Aorta (tissue), 5 donors: ENCODE data around the gene ZBTB44. TPM values are rescaled to one million over a fixed set of nuclear protein-coding genes. Genes with fewer than 3 reads are reported as not detected.

Experiments used
- ATAC-seq: fragments of 200-7000 bp; cut with Tn5 transposase; one replicate; pipeline ENCODE4 v1.9.1; 2022; ENCODE audit warnings: moderate library complexity; ENCODE audit not compliant: low FRiP score
- DNase-seq, 2 donors: peaks; one replicate each; pipeline ENCODE4 v3.0.0-alpha.2; 2020
- H3K27ac ChIP-seq, 2 donors: one replicate each; pipeline ENCODE4 v1.5.1; 2013; ENCODE audit warnings: low read length in 2 of 2, mild to moderate bottlenecking in 2 of 2, moderate library complexity in 2 of 2, control low read depth in 1 of 2, inconsistent platforms in 1 of 2, low read depth in 1 of 2
- H3K27me3 ChIP-seq, 2 donors: one replicate each; pipeline ENCODE4 v1.6.1; 2013; ENCODE audit warnings: control low read depth in 1 of 2, low read length in 1 of 2, mild to moderate bottlenecking in 1 of 2, moderate library complexity in 1 of 2; ENCODE audit not compliant: insufficient read depth in 2 of 2, control insufficient read depth in 1 of 2
- H3K36me3 ChIP-seq, 2 donors: one replicate each; pipeline ENCODE4 v1.6.1; 2013; ENCODE audit warnings: control low read depth in 1 of 2, low read length in 1 of 2, mild to moderate bottlenecking in 1 of 2; ENCODE audit not compliant: insufficient read depth in 2 of 2, control insufficient read depth in 1 of 2
- H3K4me1 ChIP-seq, 2 donors: one replicate each; pipeline ENCODE4 v1.6.1; 2013; ENCODE audit warnings: low read length in 2 of 2, control low read depth in 1 of 2, mild to moderate bottlenecking in 1 of 2, moderate library complexity in 1 of 2; ENCODE audit not compliant: insufficient read depth in 2 of 2, control insufficient read depth in 1 of 2
- H3K4me3 ChIP-seq, 2 donors: one replicate each; pipeline ENCODE4 v1.5.1; 2013; ENCODE audit warnings: low read length in 2 of 2, control low read depth in 1 of 2, mild to moderate bottlenecking in 1 of 2
- H3K9me3 ChIP-seq: one replicate; pipeline ENCODE4 v1.6.1; 2013; ENCODE audit warnings: mild to moderate bottlenecking, low read length; ENCODE audit not compliant: control insufficient read depth
- WGBS, 2 donors: extraction: QIAGEN DNeasy Blood & Tissue Kit; methylation state at CpG; one replicate each; pipeline ENCODE4 v1.1.7; 2013; 5-methylcytosine and 5-hydroxymethylcytosine counted together
- intact Hi-C, 2 donors: fragments of 100-400 bp; cut with DNase I; formaldehyde crosslinking; loops; one replicate each; pipeline versions ENCODE4 v1.14.2 to v1.15.0; 2022
- long read RNA-seq, 2 donors: library from polyadenylated mRNA; unstranded; transcript quantifications; one replicate each; pipeline ENCODE4 v2.0.0, GENCODE V29; 2020 to 2021
- polyA plus RNA-seq, 2 donors: library from polyadenylated mRNA; stranded (reverse); fragments of 200-250 nt; gene quantifications; one replicate each; pipeline ENCODE4 v1.2.3, GENCODE V29; 2013
- total RNA-seq, 2 donors: library from RNA; stranded (reverse); fragmentation: NEBNext Ultra II Directional; extraction: Animal tissue kit (Norgen Biotek cat#: 25700); gene quantifications; one replicate each; pipeline ENCODE4 v1.2.1, GENCODE V29; 2021
- donor health status: healthy with polysubstance abuse.
- donor health status: Bipolar disorder and iron deficiency.
- donor health status: DM: no; HTN: no; CAD: no.
- donor health status: DM: no; HTN: no; CAD: no.
- donor health status: DM: yes; HTN: yes; CAD: no.

ZBTB44 gene, protein sequence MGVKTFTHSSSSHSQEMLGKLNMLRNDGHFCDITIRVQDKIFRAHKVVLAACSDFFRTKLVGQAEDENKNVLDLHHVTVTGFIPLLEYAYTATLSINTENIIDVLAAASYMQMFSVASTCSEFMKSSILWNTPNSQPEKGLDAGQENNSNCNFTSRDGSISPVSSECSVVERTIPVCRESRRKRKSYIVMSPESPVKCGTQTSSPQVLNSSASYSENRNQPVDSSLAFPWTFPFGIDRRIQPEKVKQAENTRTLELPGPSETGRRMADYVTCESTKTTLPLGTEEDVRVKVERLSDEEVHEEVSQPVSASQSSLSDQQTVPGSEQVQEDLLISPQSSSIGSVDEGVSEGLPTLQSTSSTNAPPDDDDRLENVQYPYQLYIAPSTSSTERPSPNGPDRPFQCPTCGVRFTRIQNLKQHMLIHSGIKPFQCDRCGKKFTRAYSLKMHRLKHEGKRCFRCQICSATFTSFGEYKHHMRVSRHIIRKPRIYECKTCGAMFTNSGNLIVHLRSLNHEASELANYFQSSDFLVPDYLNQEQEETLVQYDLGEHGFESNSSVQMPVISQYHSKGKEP
- total RNA-seq (10 to 100 TPM; 37.8 to 50.2 TPM), polyA plus RNA-seq (1 to 10 TPM; 8.3 to 8.6 TPM)
- long read RNA-seq, donor 1, partial matches to known transcripts = 2 of 8 reads
- long read RNA-seq, donor 1, other reads (novel, unspliced or antisense) = 6 of 8 reads
- long read RNA-seq, donor 2, full-length matches to known transcripts = 2 of 15 reads
- long read RNA-seq, donor 2, partial matches to known transcripts = 5 of 15 reads
- long read RNA-seq, donor 2, other reads (novel, unspliced or antisense) = 8 of 15 reads

DNA sequence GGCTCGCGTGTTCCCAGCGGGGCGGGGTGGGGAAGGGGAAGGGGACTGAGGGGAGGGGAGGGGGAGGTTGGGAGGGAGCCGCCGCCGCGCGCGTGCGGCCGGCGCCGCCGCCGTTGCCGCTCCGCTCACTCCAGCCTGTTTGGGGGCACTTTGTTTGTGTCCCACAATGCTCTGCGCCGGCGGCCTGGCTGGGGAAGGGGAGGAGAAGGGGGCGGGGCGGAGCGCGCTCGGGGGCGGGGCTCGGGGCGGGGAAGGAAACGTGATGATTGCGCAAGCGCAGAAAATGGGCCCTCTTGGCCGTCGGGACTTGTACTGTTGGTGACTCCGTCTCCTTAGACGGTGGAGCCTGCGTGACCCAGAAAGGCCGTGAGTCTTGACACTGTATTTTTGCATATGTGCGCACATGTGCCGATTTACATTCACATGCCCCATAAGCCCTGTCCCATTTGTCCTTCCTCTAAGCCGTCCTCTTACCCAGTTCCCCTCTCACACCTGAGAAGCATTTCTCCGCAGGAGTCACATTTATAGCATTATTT is at the start of gene ZBTB44:
ZBTB44 (minus strand) TSS at position 168 of the 536 bp plus-strand sequence. CDS start 53,044 bp downstream, outside the sequence.
- Histone ChIP-seq H3K4me3 (peak within 1 kb of the TSS; percentile 64 to 89), H3K27me3 (no peaks in the 10 kb centered on the region), H3K36me3 (no peaks in the 10 kb centered on the region), H3K27ac (peak within 1 kb of the TSS; percentile 52 to 83), H3K4me1 (no peaks in the 10 kb centered on the region), H3K9me3 (no peaks in the 10 kb centered on the region)
- WGBS, 2 donors = 2 to 3% methylated on average over 36 to 42 of the region's 42 CpGs
- intact Hi-C loops = loop anchor here (1.0 to 10.0 kb wide), 3 partner anchors 70 to 582 kb away; no protein-coding TSS in a partner anchor
- DNase-seq = peak; percentile 96 to 98
- peak; percentile 98 for ATAC-seq

DNA sequence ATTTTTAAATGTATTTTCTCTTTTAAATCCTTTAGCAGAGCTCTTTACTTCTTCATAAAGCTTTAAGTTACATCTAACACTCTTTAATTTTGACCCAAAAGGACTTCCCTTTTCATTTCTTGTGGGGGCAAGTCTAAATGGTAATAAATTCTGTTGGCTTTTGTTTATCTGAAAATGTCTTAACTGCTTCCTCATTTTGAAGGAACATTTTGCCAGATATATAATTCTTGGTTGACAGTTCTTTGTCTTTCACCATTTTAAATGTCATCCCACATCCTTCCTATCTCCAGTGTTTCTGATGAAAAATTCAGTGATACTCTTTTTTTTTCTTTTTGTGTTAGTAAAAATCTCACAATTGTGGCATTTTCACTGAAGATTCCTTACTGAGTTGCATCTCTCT is 44.7 kb upstream of the ZBTB44 start:
- DNase-seq = no peak
- H3K27me3 ChIP-seq = no peaks in the 10 kb centered on the region

DNA sequence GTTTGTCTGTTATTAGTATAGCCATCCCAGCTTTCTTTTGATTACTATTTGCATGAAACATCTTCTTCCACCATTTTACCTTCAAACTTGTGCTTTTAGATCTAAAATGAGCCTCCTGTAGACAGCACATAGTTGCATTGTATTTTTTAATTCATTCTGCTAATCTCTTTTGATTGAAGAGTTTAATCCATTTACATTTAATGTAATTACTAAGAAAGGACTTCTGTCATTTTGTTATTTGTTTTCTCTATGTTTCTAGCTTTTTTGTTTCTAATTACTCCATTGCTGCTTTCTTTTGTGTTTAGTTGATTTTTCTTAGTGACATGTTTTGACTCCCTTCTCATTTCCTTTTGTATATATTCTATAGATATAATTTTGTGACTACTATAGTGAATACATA is 43.7 kb upstream of the ZBTB44 start:
- intact Hi-C loops = no loop called here
- H3K4me3 ChIP-seq = no peak overlapping the region
- no peaks in the 10 kb centered on the region for H3K4me1 ChIP-seq
- DNase-seq = no peak
- no peaks in the 10 kb centered on the region for H3K36me3 ChIP-seq
- H3K27me3 ChIP-seq = no peaks in the 10 kb centered on the region
- no peak overlapping the region for H3K27ac ChIP-seq
- H3K9me3 ChIP-seq = peaks cover 2% of the 10 kb centered on the region
- ATAC-seq = no peak

More for the DNA sequence above, 44.7 kb upstream of the ZBTB44 start:
- H3K36me3 ChIP-seq = no peaks in the 10 kb centered on the region
- peaks cover 2% of the 10 kb centered on the region for H3K9me3 ChIP-seq
- H3K4me3 ChIP-seq = no peak overlapping the region
- intact Hi-C loops = no loop called here
- no peak for ATAC-seq
- H3K4me1 ChIP-seq = no peaks in the 10 kb centered on the region
- no peak overlapping the region for H3K27ac ChIP-seq

DNA sequence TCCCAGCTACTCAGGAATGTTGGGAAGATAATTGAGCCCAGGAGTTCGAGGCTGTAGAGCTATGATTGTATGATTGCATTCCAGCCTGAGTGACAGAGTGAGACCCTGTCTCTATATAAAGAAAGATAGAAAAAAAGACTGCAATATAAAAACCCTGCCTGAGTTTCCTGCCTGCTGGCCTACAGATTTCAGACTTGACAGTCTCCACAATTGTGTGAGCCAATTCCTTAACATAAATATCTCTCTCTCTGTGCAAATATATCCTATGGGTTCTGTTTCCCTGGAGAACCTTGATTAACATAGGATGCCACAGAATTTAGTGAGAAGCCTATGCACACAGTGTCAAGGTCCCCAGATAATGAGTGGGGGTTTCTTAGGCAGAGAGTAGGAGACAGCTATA is 32.5 kb upstream of the ZBTB44 start:
- no peak for ATAC-seq
- no peak overlapping the region for H3K4me3 ChIP-seq
- no peaks in the 10 kb centered on the region for H3K27me3 ChIP-seq
- no peaks in the 10 kb centered on the region for H3K4me1 ChIP-seq
- WGBS, 2 donors = 73 to 74% methylated on average over 1 of the region's 1 CpG
- H3K36me3 ChIP-seq = no peaks in the 10 kb centered on the region
- intact Hi-C loops = no loop called here
- no peak for DNase-seq
- no peak overlapping the region for H3K27ac ChIP-seq
- no peaks in the 10 kb centered on the region for H3K9me3 ChIP-seq

DNA sequence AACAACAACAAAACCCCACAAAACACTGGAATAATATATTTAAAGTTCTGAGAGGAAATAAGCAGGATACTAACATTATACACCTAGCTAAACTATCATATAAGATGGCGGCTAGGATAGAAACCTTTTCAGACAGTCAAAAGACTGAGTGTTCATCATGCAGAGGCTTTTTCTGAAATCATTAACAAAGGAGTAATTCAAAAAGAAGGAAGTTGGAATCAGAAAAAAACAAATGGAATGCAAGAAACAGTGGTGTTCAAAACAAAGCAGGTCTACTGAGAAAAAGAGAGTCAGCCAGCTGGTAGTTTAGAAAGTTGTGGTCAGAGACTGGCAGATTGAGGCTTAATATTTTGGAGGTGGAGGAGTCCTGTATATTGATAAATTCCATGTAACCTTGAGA is 30.1 kb upstream of the ZBTB44 start:
- DNase-seq (no peak), ATAC-seq (no peak)
- 95 to 100% methylated on average over 1 of the region's 1 CpG for WGBS, 2 donors
- intact Hi-C loops = no loop called here
- no peak overlapping the region for H3K4me3 ChIP-seq
- H3K9me3 ChIP-seq = peaks cover 5% of the 10 kb centered on the region
- no peak overlapping the region for H3K27ac ChIP-seq
- no peaks in the 10 kb centered on the region for H3K36me3 ChIP-seq
- no peaks in the 10 kb centered on the region for H3K27me3 ChIP-seq
- no peaks in the 10 kb centered on the region for H3K4me1 ChIP-seq

DNA sequence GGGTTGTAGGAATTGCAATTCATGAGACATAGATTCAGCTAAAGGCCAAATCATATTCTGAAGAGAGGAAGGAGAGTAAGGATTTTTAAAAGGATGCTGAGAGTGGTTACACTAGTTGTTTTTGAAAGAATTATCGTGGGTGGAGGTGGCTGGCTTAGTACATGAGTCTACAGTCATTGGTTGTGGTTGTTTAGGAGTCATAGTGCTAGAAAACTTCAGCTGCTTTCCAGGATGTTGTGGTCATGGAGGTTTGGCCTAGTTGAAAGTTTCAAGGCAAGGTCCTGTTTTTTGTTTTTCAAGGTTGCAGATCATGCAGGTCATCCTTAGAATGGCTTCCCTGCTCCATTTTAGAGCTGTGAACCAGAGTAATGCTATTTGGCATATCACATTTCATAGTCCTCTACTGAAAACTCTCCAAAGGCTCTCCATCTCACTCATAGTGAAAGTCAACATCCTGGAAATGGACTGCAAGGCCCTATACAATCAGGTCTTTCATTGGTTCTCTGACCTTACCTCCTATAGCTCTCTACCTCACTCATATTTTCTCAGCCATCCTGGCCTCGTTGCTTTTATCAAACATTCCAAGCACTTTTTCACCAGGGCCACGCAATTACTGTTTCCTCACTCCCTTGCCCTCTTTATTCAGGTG is 26.1 kb upstream of the ZBTB44 start:
- Histone ChIP-seq H3K4me3 (no peak overlapping the region), H3K27ac (no peak overlapping the region), H3K36me3 (no peaks in the 10 kb centered on the region), H3K4me1 (no peaks in the 10 kb centered on the region), H3K9me3 (peaks cover 5% of the 10 kb centered on the region), H3K27me3 (no peaks in the 10 kb centered on the region)
- DNase-seq (no peak), ATAC-seq (no peak)
- WGBS, 2 donors = 77 to 81% methylated on average over 3 of the region's 3 CpGs
- intact Hi-C loops = no loop called here

DNA sequence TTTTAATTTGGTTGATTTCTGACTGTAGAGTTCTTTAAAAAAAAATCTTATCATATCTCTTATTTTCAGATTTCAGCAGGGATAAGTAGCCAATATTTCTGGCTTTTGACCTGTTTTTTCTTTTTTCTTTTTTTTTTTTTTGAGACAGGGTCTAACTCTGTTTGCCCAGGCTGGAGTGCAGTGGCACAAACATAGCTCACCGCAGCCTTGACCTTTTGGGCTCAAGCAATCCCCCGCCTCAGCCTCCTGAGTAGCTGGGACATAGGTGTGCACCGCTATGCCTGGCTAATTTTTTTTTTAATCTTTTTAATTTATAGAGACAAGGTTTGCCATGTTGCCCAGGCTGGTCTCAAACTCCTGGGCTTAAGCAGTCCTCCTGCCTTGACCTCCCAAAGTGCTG is 23.9 kb upstream of the ZBTB44 start:
- DNase-seq = no peak
- intact Hi-C loops = no loop called here
- Histone ChIP-seq H3K27ac (no peak overlapping the region), H3K4me1 (no peaks in the 10 kb centered on the region), H3K4me3 (no peak overlapping the region), H3K27me3 (no peaks in the 10 kb centered on the region), H3K9me3 (peaks cover 5% of the 10 kb centered on the region), H3K36me3 (no peaks in the 10 kb centered on the region)
- 93 to 96% methylated on average over 3 of the region's 3 CpGs for WGBS, 2 donors
- no peak for ATAC-seq

DNA sequence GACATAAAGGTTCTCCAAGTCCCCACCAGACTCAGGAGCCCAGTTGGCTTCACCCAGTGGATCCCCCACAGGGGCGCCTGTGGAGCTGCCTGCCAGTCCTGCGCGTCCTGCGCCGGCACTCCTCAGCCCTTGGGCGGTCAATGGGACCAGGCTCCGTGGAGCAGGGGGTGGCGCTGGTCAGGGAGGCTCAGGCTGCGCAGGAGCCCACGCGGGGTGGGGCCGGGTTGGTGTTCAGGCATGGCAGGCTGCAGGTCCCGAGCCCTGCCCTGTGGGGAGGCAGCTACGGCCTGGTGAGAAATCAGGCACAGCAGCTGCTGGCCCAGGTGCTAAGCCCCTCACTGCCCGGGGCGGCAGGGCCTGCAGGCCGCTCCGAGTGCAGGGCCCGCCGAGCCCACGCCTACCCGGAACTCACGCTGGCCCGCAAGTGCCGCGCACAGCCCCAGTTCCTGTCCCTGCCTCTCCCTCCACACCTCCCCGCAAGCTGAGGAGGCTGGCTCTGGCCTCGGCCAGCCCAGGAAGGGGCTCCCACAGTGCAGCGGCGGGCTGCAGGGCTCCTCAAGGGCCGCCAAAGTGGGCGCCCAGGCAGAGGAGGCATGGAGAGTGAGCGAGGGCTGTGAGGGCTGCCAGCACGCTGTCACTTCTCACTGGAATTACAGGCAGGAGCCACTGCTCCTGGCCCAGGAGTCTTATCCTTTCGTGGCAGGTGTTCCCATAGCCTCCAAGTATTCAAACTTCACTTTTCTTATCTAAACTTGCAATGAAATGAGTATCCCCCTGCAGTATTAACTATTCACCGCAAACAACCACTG is 22.8 kb upstream of the ZBTB44 start:
- ATAC-seq = no peak
- Histone ChIP-seq H3K4me1 (no peaks in the 10 kb centered on the region), H3K9me3 (peaks cover 5% of the 10 kb centered on the region), H3K4me3 (no peak overlapping the region), H3K27me3 (no peaks in the 10 kb centered on the region), H3K36me3 (no peaks in the 10 kb centered on the region), H3K27ac (no peak overlapping the region)
- intact Hi-C loops = no loop called here
- DNase-seq = no peak
- WGBS, 2 donors = 96 to 97% methylated on average over 28 to 36 of the region's 36 CpGs
